Globus pallidus (tissue), 1 donor: ENCODE results near the gene SRSF7.
"Not testable (repeated sequence)": the region's sequence is repeated elsewhere in the genome, so short reads cannot be mapped to it uniquely, and the experiment has no call there.

Source experiments
- DNase-seq: peaks from one replicate; pipeline ENCODE4 v3.0.0-alpha.2; 2015; ENCODE audit warnings: low spot score

The SRSF7 gene

GRCh38 chr2:38731684-38732221, 19.4 kb downstream of the SRSF7 start:
- no peak for DNase-seq

DNA sequence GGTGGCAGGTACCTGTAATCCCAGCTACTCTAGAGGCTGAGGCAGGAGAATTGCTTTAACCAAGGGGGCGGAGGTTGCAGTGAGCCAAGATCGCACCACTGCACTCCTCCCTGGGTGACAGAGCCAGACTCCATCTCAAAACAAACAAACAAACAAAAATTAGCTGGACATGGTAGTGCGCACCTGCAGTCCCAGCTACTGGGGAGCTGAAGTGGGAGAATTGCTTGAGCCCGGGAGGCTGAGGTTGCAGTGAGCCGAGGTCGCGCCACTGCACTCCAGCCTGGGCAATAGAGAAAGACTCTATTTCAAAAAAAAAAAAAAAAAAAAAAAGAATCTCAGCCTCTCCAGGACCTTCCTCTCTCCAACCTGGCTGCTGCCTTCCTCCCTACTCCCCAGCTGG, 20.1 kb downstream of the SRSF7 start:
- no peak for DNase-seq

DNA sequence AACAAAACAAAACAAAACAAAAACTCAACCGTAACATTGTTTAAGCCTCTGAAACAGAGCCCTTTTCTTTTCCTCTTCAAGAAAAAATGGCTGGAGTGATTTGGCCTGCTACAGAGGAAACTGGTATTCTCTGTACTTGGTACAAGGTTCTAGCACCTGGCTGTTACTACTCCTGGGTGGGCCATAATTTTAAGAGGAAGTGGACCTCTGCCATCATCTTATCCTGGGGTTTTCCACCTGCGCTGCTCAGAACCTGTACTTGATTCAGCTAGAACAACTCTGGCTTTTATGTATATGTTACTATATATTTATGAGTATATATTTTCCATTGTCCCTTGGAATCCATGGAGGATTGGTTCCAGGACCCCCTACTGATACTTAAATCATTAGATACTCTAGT, 22.5 kb downstream of the SRSF7 start:
- DNase-seq = no peak

DNA sequence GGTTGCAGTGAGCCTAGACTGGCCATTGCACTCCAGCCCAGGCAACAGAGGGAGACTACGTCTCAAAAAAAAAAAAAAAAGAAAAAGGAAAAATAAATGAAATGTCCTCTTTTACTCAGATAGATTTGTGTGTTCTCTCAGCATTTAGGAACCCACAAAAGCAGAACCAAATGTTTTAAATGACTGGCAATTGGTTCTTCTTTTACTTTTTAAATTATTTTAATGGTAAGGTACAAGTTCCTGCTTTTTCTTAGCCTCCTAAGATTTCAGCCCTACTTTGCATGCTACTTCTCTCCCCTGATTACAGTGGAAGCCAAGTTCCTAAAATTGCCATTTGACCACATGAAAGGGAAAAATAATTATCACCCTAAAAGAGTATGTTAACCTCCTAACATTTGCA, 23.5 kb downstream of the SRSF7 start:
- DNase-seq = no peak

DNA sequence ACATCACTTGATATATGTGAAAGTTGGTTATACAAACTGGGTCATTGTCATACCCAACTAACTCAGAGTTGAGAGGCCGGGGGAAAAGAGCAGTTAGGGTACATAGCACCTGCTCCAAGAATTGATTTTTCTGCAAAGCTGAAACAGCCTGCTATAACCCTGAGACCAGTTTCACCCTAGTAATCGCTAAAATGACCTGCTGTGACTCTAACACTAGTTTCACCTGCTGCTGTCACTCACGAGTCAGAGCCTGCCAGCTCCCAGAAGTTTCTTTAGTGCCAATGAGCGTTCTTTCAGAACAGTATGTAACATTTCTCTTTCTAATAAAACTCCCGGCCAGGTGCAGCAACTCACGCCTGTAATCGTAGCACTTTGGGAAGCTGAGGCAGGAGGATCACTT, 28.0 kb downstream of the SRSF7 start:
- DNase-seq = no peak

GRCh38 chr2:38722271-38723061, 28.7 kb downstream of the SRSF7 start:
- no peak for DNase-seq

GRCh38 chr2:38720613-38721241, 30.4 kb downstream of the SRSF7 start:
- no peak for DNase-seq

GRCh38 chr2:38719706-38720105, 31.5 kb downstream of the SRSF7 start:
- no peak for DNase-seq

DNA sequence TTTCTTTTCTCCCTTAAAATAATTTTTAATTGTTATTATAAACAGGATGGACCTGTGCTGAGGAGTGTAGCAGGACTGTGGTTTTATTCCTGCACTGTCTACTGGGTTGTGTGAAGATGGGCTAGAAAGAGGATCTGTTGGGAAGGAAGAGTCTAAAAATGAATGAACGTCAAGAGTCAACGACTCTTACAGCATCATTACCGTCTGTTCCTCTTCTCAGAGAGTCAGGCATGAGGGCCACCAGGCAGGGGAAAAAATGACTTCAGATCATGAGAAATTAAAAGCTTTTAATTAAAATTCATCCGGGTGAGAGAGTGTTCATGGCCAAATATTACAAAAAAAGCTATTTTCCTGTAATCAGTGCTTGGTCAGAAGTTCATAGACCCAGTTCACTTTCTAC, 32.6 kb downstream of the SRSF7 start:
- DNase-seq = no peak

DNA sequence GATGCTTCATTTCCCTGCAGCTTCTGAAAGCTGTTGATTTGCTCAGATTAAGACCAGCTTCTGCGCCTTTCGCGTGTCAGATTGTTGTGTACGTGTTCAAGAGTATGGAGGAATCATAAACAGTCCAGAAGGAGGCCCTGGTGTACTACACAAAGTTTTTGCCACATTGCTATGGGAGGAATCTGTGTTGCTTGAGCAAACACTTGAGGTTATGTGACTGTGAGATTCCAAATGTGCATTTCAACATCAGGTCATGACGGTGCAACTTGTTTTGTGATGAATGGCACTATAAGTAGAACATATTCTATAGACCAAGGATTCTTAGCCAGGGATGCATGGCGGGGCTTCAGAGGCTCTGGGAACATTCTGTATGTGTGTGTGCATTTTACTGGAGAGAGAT, 35.0 kb downstream of the SRSF7 start:
- DNase-seq = no peak

GRCh38 chr2:38714941-38715340, 36.2 kb downstream of the SRSF7 start:
- not testable (repeated sequence) for DNase-seq

DNA sequence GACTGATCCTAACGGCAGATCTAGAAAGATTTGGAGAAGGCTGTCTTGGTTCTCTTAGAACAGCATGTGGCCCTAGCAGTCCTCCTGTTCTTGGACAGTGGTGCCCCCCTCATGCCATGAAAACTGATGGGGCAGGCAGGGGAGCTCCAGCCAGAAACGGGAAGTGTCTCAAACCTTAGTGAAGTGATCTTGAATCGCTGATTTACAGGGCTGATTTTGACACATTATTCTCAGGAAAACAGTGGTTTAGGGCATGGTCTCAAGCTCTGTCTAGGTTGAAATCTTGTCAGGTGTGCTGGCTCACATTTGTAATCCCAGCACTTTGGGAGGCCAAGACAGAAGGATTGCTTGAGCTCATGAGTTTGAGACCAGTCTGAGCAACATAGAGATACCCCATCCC, 37.8 kb downstream of the SRSF7 start:
- no peak for DNase-seq

GRCh38 chr2:38712871-38713270, 38.3 kb downstream of the SRSF7 start:
- DNase-seq = no peak

GRCh38 chr2:38712413-38712812, 38.7 kb downstream of the SRSF7 start:
- DNase-seq = no peak

DNA sequence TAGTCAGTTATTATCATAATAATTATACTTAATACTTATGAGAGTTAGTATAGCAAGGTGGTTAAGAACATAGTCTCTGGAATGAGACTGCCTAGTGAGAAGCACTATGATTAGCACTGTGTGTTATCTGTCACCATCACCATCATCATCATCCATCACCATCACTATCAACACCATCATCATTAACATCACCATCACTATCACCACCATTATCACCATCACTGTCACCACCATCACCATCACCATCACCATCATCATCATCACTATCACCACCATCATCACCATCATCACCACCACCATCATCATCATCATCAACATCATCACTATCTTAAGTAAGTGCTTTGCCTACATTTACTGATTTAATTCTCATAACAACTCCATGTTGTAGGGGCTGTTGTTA, 39.6 kb downstream of the SRSF7 start:
- DNase-seq = no peak

GRCh38 chr2:38709567-38710194, 41.5 kb downstream of the SRSF7 start:
- DNase-seq = no peak

- DNase-seq = no peak
Observed at GRCh38 chr2:38708900-38709566, 42.1 kb downstream of the SRSF7 start.

GRCh38 chr2:38708491-38708890, 42.7 kb downstream of the SRSF7 start:
- DNase-seq = not testable (repeated sequence)

DNA sequence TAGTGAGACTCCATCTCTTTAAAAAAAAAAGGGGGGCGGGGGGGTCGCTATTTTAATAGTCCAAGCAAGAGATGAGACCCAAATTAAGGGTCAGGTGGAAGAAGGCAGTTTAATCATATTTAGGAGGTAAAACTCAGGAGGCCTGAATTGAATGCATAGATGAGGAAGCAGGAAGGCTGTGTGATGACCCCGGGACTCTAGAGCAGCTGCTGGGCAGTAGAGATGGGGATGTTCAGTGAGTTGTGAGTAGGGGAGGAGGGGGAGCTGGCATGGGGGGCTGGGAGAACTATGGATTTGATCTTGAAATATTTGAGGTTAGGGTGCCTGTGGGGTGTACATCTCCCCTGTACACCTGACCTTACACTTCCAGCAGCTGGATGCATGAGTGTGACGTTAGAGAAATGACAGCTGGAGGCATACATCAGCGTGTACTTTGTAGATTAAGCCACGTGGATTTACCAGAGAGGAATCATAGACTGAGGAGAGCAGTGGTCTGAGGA, 44.3 kb downstream of the SRSF7 start:
- no peak for DNase-seq

DNA sequence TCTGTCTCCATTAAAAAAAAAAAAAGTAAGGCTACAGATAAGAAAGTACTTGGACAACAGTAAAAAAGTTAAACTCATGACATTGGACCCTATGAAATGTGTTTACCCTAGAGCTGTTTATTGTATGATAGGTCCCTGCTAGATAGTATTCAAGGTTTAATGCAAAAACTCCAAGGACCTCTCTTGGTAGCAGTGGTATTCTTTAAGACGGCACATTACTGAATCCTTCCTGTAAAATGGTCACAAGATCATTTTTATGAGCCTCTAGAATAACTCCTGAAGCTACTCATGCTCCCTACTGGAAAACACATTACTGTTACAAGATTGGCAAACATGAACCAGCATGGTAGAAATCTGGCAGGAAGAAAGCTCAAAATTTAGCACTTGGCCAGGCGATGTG, 46.5 kb downstream of the SRSF7 start:
- no peak for DNase-seq

- DNase-seq = not testable (repeated sequence)
Observed at GRCh38 chr2:38703336-38703735, 47.8 kb downstream of the SRSF7 start.

DNA sequence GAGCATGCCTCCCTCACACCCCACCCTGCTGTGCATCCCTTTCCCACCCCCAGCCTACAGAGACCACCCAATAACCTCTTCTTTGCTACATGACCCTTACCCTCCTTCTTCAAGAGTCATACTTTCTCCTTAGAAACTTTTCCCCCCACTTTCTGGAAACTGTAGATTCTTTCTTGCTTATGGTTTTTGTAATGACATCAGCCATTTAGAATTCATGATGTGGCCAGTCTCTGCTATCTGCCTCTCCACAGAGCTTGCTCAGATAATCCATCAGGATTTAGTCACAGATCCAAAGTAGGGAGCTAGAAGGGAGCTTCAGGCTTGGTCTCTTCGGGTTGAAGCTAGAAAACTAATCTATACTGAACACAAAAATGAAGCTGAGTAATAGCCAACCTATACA, 48.7 kb downstream of the SRSF7 start:
- DNase-seq = no peak
